IMR-90 (cell line): ENCODE results near the gene FOXS1. TPM values are rescaled to one million over a fixed set of nuclear protein-coding genes. Genes with fewer than 3 reads are reported as not detected.

Source experiments
- ATAC-seq: fragments of 200-7000 bp; cut with Tn5 transposase; 2 replicates; pipeline ENCODE4 v1.9.1; 2020; ENCODE audit warnings: low read depth, mild to moderate bottlenecking, moderate library complexity
- BruUV-seq: library from RNA; stranded (reverse); fragments of 400-500 nt; replicated peaks from 2 replicates; lab custom pipeline; 2021; lab: Mats Ljungman, UMichigan
- CTCF ChIA-PET: fragments of 300-600 bp; formaldehyde crosslinking; extraction: SDS; loops from one replicate; lab custom pipeline; 2021; ENCODE audit warnings: antibody characterized with exemption; lab: Yijun Ruan, JAX
- POLR2A ChIA-PET: fragments of 300-600 bp; sonication (Branson Sonifier 250); formaldehyde crosslinking; loops from one replicate; lab custom pipeline; 2022; ENCODE audit warnings: antibody characterized with exemption; ENCODE audit not compliant: unreplicated experiment; lab: Charles Lee
- DNase-seq: peaks from one replicate; pipeline ENCODE4 v3.0.0; 2013
- H2AFZ ChIP-seq: replicated peaks from 2 replicates; pipeline ENCODE3; 2013; ENCODE audit warnings: low read length, mild to moderate bottlenecking; ENCODE audit not compliant: poor library complexity
- H2AK5ac ChIP-seq: 2 replicates; pipeline ENCODE4 v1.6.1; 2013; ENCODE audit warnings: low read depth, low read length, inconsistent platforms
- H2AK9ac ChIP-seq: replicated peaks from 2 replicates; pipeline ENCODE3; 2013; ENCODE audit warnings: mild to moderate bottlenecking, low read depth, low read length, moderate library complexity; ENCODE audit not compliant: poor library complexity
- H2BK120ac ChIP-seq: 2 replicates; pipeline ENCODE4 v1.6.1; 2013; ENCODE audit warnings: low read depth, low read length, inconsistent platforms
- H2BK15ac ChIP-seq: 3 replicates; pipeline ENCODE4 v1.6.1; 2013; ENCODE audit warnings: low read depth, low read length, inconsistent platforms
- H2BK20ac ChIP-seq: 2 replicates; pipeline ENCODE4 v1.6.1; 2013; ENCODE audit warnings: low read depth, mild to moderate bottlenecking, inconsistent platforms, low read length, moderate library complexity
- H2BK5ac ChIP-seq: 2 replicates; pipeline ENCODE4 v1.6.1; 2013; ENCODE audit warnings: mild to moderate bottlenecking, low read depth, low read length, inconsistent platforms; ENCODE audit not compliant: poor library complexity, severe bottlenecking
- H3K14ac ChIP-seq: replicated peaks from 2 replicates; pipeline ENCODE4 v1.6.1; 2013; ENCODE audit warnings: low read depth, low read length, inconsistent platforms
- H3K18ac ChIP-seq: 2 replicates; pipeline ENCODE4 v1.6.1; 2013; ENCODE audit warnings: low read depth, low read length, control low read depth
- H3K23ac ChIP-seq: 2 replicates; pipeline ENCODE4 v1.6.1; 2013; ENCODE audit warnings: low read depth, low read length, inconsistent platforms
- H3K27ac ChIP-seq: 2 replicates; pipeline ENCODE4 v1.5.1; 2013; ENCODE audit warnings: mild to moderate bottlenecking, control low read depth, low read length; ENCODE audit not compliant: insufficient read depth
- H3K27me3 ChIP-seq: 2 replicates; pipeline ENCODE4 v1.6.1; 2013; ENCODE audit warnings: low read length; ENCODE audit not compliant: control insufficient read depth, insufficient read depth
- H3K36me3 ChIP-seq: 2 replicates; pipeline ENCODE4 v1.6.1; 2013; ENCODE audit warnings: low read length, mixed read lengths; ENCODE audit not compliant: control insufficient read depth, insufficient read depth
- H3K4ac ChIP-seq: 2 replicates; pipeline ENCODE4 v1.6.1; 2013; ENCODE audit warnings: low read depth, low read length, inconsistent platforms
- H3K4me1 ChIP-seq: 2 replicates; pipeline ENCODE4 v1.6.1; 2013; ENCODE audit warnings: low read length, mixed read lengths; ENCODE audit not compliant: control insufficient read depth, insufficient read depth
- H3K4me2 ChIP-seq: 2 replicates; pipeline ENCODE4 v1.6.1; 2013; ENCODE audit warnings: low read depth, mild to moderate bottlenecking, control low read depth, low read length, moderate library complexity
- H3K4me3 ChIP-seq: 2 replicates; pipeline ENCODE4 v1.5.1; 2013; ENCODE audit warnings: low read depth, mild to moderate bottlenecking, control low read depth, low read length, moderate library complexity; ENCODE audit not compliant: insufficient read depth
- H3K56ac ChIP-seq: 2 replicates; pipeline ENCODE4 v1.6.1; 2013; ENCODE audit warnings: low read length, inconsistent platforms; ENCODE audit not compliant: insufficient read depth; ENCODE audit errors: extremely low read depth
- H3K79me1 ChIP-seq, 2 experiments: 2 replicates each; pipeline ENCODE4 v1.6.1; 2013; ENCODE audit warnings: low read length in 2 of 2, inconsistent platforms in 1 of 2, low read depth in 1 of 2
- H3K9ac ChIP-seq: 2 replicates; pipeline ENCODE4 v1.6.1; 2013; ENCODE audit warnings: low read depth, low read length, control low read depth
- H3K9me1 ChIP-seq: 2 replicates; pipeline ENCODE4 v1.6.1; 2013; ENCODE audit warnings: low read length, inconsistent platforms; ENCODE audit not compliant: insufficient read depth
- H3K9me3 ChIP-seq: 2 replicates; pipeline ENCODE4 v1.6.1; 2013; ENCODE audit warnings: low read length; ENCODE audit not compliant: control insufficient read depth, insufficient read depth
- H4K20me1 ChIP-seq: 2 replicates; pipeline ENCODE4 v1.6.1; 2013; ENCODE audit warnings: low read length, inconsistent platforms; ENCODE audit not compliant: insufficient read depth
- H4K5ac ChIP-seq: 2 replicates; pipeline ENCODE4 v1.6.1; 2013; ENCODE audit warnings: mild to moderate bottlenecking, low read depth, low read length, control low read depth
- H4K8ac ChIP-seq, 2 experiments: 2 replicates each; pipeline ENCODE4 v1.6.1; 2013; ENCODE audit warnings: low read depth in 2 of 2, low read length in 2 of 2, control low read depth in 1 of 2, inconsistent platforms in 1 of 2
- H4K91ac ChIP-seq: 2 replicates; pipeline ENCODE4 v1.6.1; 2013; ENCODE audit warnings: low read depth, low read length, inconsistent platforms; ENCODE audit not compliant: insufficient read depth
- BHLHE40 ChIP-seq: fragments of 150-350 bp; IDR thresholded peaks from 2 replicates; pipeline ENCODE4 v1.6.1; 2016; ENCODE audit warnings: mild to moderate bottlenecking, low read depth, low read length
- CEBPB ChIP-seq: IDR thresholded peaks from 2 replicates; pipeline ENCODE4 v1.6.1; 2012; ENCODE audit warnings: low read depth, low read length, improper control_type of control experiment
- CHD1 ChIP-seq: IDR thresholded peaks from 2 replicates; pipeline ENCODE4 v1.6.1; 2012; ENCODE audit warnings: low read depth, low read length, improper control_type of control experiment
- FOS ChIP-seq: fragments of 150-350 bp; IDR thresholded peaks from 2 replicates; pipeline ENCODE4 v1.6.1; 2016; ENCODE audit warnings: low read depth, low read length
- MAFK ChIP-seq: IDR thresholded peaks from 2 replicates; pipeline ENCODE4 v1.6.1; 2012; ENCODE audit warnings: low read depth, low read length, improper control_type of control experiment
- MAZ ChIP-seq: IDR thresholded peaks from 2 replicates; pipeline ENCODE4 v1.6.1; 2012; ENCODE audit warnings: low read depth, mild to moderate bottlenecking, low read length, improper control_type of control experiment, moderate library complexity, borderline replicate concordance
- MXI1 ChIP-seq: IDR thresholded peaks from 2 replicates; pipeline ENCODE4 v1.6.1; 2012; ENCODE audit warnings: low read depth, mild to moderate bottlenecking, low read length, moderate library complexity, borderline replicate concordance
- NFE2L2 ChIP-seq: fragments of 150-350 bp; IDR thresholded peaks from 2 replicates; pipeline ENCODE4 v1.6.1; 2016; ENCODE audit warnings: low read depth, mild to moderate bottlenecking, low read length
- POLR2A ChIP-seq: IDR thresholded peaks from 2 replicates; pipeline ENCODE4 v1.6.1; 2012; ENCODE audit warnings: mild to moderate bottlenecking, low read depth, low read length
- RCOR1 ChIP-seq: IDR thresholded peaks from 2 replicates; pipeline ENCODE4 v1.6.1; 2012; ENCODE audit warnings: mild to moderate bottlenecking, low read length, improper control_type of control experiment; ENCODE audit not compliant: insufficient replicate concordance
- RFX5 ChIP-seq: IDR thresholded peaks from 2 replicates; pipeline ENCODE4 v1.8.0; 2012; ENCODE audit warnings: low read depth, mild to moderate bottlenecking, low read length, moderate library complexity
- SMC3 ChIP-seq: fragments of 150-350 bp; IDR thresholded peaks from 2 replicates; pipeline ENCODE4 v1.6.1; 2016; ENCODE audit warnings: low read depth, mild to moderate bottlenecking, antibody characterized with exemption, low read length, moderate library complexity
- whole genome bisulfite sequencing, 2 experiments: methylation state at CpG; one replicate each; pipeline versions ENCODE4 v1.1.5 to v1.1.7; 2013; ENCODE audit warnings: missing lambda C conversion rate in 2 of 2; ENCODE audit not compliant: insufficient read length in 1 of 2; ENCODE audit errors: extremely low coverage in 2 of 2; 5-methylcytosine and 5-hydroxymethylcytosine counted together
- dilution Hi-C: fragments of 300-500 bp; cut with HindIII; formaldehyde crosslinking; loops from one replicate; pipeline ENCODE4 v1.14.3; 2018; ENCODE audit warnings: low sequenced_read_pairs; ENCODE audit not compliant: unreplicated experiment
- in situ Hi-C: fragments of 300-500 bp; cut with MboI; formaldehyde crosslinking; loops from 3 replicates; pipeline ENCODE4 v1.14.3; 2019; ENCODE audit warnings: low sequenced_read_pairs, inconsistent platforms, mixed read lengths
- intact Hi-C: fragments of 100-400 bp; cut with micrococcal nuclease; formaldehyde crosslinking; loops from 2 replicates; pipeline ENCODE4 v1.10.0; 2022
- polyA plus RNA-seq, 3 experiments: library from polyadenylated mRNA; depleted of rRNA; stranded (reverse); fragments of >200 nt; gene quantifications; 2 replicates each; pipeline ENCODE4 v1.2.3, GENCODE V29; 2012; ENCODE audit warnings: low replicate concordance in 1 of 3
- total RNA-seq: library from RNA; depleted of rRNA; stranded (reverse); fragments of >200 nt; gene quantifications from 2 replicates; pipeline ENCODE4 v1.2.3, GENCODE V29; 2012
- TF ChIP-seq, protein P1 (sequence below): conservative IDR thresholded peaks from 2 replicates; pipeline ENCODE4 v1.5.1; 2012; ENCODE audit warnings: mild to moderate bottlenecking, low read depth, low read length, improper control_type of control experiment
- TF ChIP-seq, protein P2 (sequence below): fragments of 150-350 bp; IDR thresholded peaks from 2 replicates; pipeline ENCODE4 v1.6.1; 2016; ENCODE audit warnings: low read depth, mild to moderate bottlenecking, low read length, moderate library complexity, borderline replicate concordance
- TF ChIP-seq, protein P3 (sequence below): fragments of 150-350 bp; IDR thresholded peaks from 2 replicates; pipeline ENCODE4 v1.6.1; 2017; ENCODE audit warnings: mild to moderate bottlenecking, antibody characterized with exemption, low read length, low read depth

The FOXS1 gene
- total and polyA plus RNA-seq, 2 of the 4 experiments (the other 2 are of a cell fraction) = not detected

- no peak overlapping the region for H3K27ac ChIP-seq
- H3K18ac ChIP-seq = no peak overlapping the region
- no peak overlapping the region for H4K5ac ChIP-seq
- in situ Hi-C loops = no loop called here
- H3K23ac ChIP-seq = no peak overlapping the region
- 92% methylated on average over 3 of the region's 5 CpGs; no CpG with 5 or more reads in 1 of the 2 experiments for WGBS, 2 experiments
- no peak overlapping the region for H2BK15ac ChIP-seq
- H4K91ac ChIP-seq = no peak overlapping the region
- H2AK9ac ChIP-seq = no peak overlapping the region
- H2AFZ ChIP-seq = no peak overlapping the region
- H3K14ac ChIP-seq = no peak overlapping the region
- no peaks in the 10 kb centered on the region for H3K27me3 ChIP-seq
- CTCF ChIA-PET = no interaction called here
- H2AK5ac ChIP-seq = no peak overlapping the region
- TF ChIP-seq, protein P1, sequence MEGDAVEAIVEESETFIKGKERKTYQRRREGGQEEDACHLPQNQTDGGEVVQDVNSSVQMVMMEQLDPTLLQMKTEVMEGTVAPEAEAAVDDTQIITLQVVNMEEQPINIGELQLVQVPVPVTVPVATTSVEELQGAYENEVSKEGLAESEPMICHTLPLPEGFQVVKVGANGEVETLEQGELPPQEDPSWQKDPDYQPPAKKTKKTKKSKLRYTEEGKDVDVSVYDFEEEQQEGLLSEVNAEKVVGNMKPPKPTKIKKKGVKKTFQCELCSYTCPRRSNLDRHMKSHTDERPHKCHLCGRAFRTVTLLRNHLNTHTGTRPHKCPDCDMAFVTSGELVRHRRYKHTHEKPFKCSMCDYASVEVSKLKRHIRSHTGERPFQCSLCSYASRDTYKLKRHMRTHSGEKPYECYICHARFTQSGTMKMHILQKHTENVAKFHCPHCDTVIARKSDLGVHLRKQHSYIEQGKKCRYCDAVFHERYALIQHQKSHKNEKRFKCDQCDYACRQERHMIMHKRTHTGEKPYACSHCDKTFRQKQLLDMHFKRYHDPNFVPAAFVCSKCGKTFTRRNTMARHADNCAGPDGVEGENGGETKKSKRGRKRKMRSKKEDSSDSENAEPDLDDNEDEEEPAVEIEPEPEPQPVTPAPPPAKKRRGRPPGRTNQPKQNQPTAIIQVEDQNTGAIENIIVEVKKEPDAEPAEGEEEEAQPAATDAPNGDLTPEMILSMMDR = no peak
- TF ChIP-seq RFX5 = no peak
- TF ChIP-seq CEBPB = no peak
- TF ChIP-seq RCOR1 = no peak
- no peak for TF ChIP-seq BHLHE40
- no peak for TF ChIP-seq POLR2A
- no peak for TF ChIP-seq MAZ
- no peak for TF ChIP-seq MXI1
- TF ChIP-seq, protein P2, sequence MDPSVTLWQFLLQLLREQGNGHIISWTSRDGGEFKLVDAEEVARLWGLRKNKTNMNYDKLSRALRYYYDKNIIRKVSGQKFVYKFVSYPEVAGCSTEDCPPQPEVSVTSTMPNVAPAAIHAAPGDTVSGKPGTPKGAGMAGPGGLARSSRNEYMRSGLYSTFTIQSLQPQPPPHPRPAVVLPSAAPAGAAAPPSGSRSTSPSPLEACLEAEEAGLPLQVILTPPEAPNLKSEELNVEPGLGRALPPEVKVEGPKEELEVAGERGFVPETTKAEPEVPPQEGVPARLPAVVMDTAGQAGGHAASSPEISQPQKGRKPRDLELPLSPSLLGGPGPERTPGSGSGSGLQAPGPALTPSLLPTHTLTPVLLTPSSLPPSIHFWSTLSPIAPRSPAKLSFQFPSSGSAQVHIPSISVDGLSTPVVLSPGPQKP = no peak
- TF ChIP-seq SMC3 = no peak
- TF ChIP-seq, protein P3, sequence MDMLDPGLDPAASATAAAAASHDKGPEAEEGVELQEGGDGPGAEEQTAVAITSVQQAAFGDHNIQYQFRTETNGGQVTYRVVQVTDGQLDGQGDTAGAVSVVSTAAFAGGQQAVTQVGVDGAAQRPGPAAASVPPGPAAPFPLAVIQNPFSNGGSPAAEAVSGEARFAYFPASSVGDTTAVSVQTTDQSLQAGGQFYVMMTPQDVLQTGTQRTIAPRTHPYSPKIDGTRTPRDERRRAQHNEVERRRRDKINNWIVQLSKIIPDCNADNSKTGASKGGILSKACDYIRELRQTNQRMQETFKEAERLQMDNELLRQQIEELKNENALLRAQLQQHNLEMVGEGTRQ = no peak
- TF ChIP-seq NFE2L2 = no peak
- TF ChIP-seq MAFK = no peak
- TF ChIP-seq FOS = no peak
- no peak for TF ChIP-seq CHD1
- DNase-seq (no peak), ATAC-seq (no peak)
- H3K79me1 ChIP-seq = no peaks in the 10 kb centered on the region
- peaks cover 8% of the 10 kb centered on the region for H3K4me1 ChIP-seq
- intact Hi-C loops = no loop called here
- H3K36me3 ChIP-seq = no peaks in the 10 kb centered on the region
- no peak overlapping the region for H2BK20ac ChIP-seq
- dilution Hi-C loops = no loop called here
- POLR2A ChIA-PET = no interaction called here
- H3K9ac ChIP-seq = no peak overlapping the region
- no peaks in the 10 kb centered on the region for H4K20me1 ChIP-seq
- H3K4me3 ChIP-seq = no peak overlapping the region
- peaks cover 4% of the 10 kb centered on the region for H3K9me1 ChIP-seq
- H3K56ac ChIP-seq = no peak overlapping the region
- H3K4ac ChIP-seq = no peak overlapping the region
- H3K4me2 ChIP-seq = no peak overlapping the region
- H2BK5ac ChIP-seq = no peak overlapping the region
- no peak overlapping the region for H2BK120ac ChIP-seq
- no peak overlapping the region for H4K8ac ChIP-seq
- BruUV-seq = no TSS peak
- no peaks in the 10 kb centered on the region for H3K9me3 ChIP-seq
These were observed 27.9 kb downstream of the FOXS1 start for GRCh38 chr20:31817461-31817860.
